ENCODE results near the gene GPC6. TPM values are rescaled to one million over a fixed set of nuclear protein-coding genes. Genes with fewer than 3 reads are reported as not detected.

The GPC6 gene

DNA sequence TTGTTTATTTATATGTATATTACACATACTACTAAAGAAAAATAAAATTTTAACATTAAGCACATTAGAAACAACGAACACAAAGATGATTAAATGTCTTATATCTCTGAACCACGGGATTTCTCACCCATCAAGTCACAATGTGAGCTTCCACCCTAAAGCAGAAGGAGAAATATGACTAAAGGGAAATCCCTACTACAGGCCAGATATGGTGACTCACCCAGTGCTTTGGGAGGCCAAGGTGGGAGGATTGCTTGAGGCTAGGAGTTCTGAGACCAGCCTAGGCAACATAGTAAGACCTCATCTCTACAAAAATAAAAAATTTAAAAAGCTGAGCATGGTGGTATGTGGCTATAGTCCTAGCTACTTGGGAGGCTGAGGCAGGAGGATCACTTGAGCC, 1228.3 kb downstream of the GPC6 start:
- Histone ChIP-seq H2BK5ac (ENCODE audit: low read depth, low read length, poor library complexity, severe bottlenecking) (no peak overlapping the region), H2AK5ac (ENCODE audit: low read length, severe bottlenecking) (no peak overlapping the region), H4K8ac (ENCODE audit: low read length) (no peak overlapping the region), H2BK12ac (ENCODE audit: low read length in 2 of 2) (no peak overlapping the region), H3K9me3 (ENCODE audit: control insufficient read depth, low read length) (no peaks in the 10 kb centered on the region), H2BK15ac (ENCODE audit: low read depth, poor library complexity, severe bottlenecking) (no peak overlapping the region), H3K79me1 (replicated peaks; ENCODE audit: low read length, poor library complexity, severe bottlenecking) (no peaks in the 10 kb centered on the region), H3K23ac (ENCODE audit: low read length in 2 of 2) (no peak overlapping the region), H3K4me3 (ENCODE audit: insufficient read depth in 1 of 2, low read depth in 1 of 2, low read length in 2 of 2) (no peak overlapping the region), H3K4me1 (ENCODE audit: control insufficient read depth, insufficient read depth, low read depth, low read length) (no peaks in the 10 kb centered on the region), H4K91ac (ENCODE audit: low read length) (no peak overlapping the region), H3K27ac (ENCODE audit: low read length, poor library complexity, severe bottlenecking) (no peak overlapping the region), H3K14ac (ENCODE audit: low read length in 2 of 2) (no peak overlapping the region), H3K36me3 (ENCODE audit: control insufficient read depth in 1 of 2, insufficient read depth in 2 of 2, low read depth in 1 of 2, low read length in 2 of 2) (no peaks in the 10 kb centered on the region), H2BK120ac (ENCODE audit: low read depth, low read length) (no peak overlapping the region), H3K4me2 (ENCODE audit: low read length, poor library complexity, severe bottlenecking) (no peak overlapping the region), H3K27me3 (ENCODE audit: control insufficient read depth in 1 of 2, insufficient read depth in 1 of 2, low read length in 2 of 2) (no peaks in the 10 kb centered on the region), H3K9ac (ENCODE audit: low read length) (no peak overlapping the region), H3K4ac (ENCODE audit: low read depth in 1 of 2, low read length in 2 of 2) (no peak overlapping the region), H2AFZ (ENCODE audit: low read depth, low read length) (no peak overlapping the region), H3K18ac (ENCODE audit: low read depth in 1 of 2, low read length in 2 of 2) (no peak overlapping the region)
- no CpG with 5 or more reads among the region's 2 CpGs for WGBS
- DNase-seq, result no peak

DNA sequence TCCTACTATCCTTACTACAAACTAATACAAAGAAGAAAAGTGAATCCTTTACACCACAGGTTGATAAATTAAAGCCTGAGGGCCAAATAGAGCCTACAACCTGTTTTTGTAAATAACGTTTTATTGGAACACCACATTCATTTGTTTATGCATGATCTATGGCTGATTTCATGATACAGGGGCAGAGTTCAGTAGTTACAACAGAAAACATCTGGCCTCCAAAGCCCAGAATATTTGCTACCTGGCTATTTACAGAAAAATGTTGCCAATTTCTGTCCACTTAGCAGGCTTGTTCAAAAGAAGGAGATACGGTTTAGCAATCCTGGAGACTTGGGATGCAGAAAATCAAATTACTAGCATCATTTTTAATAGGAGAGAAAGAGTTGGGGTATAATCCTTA, 1228.8 kb downstream of the GPC6 start:
- H3K23ac ChIP-seq (ENCODE audit: low read length in 2 of 2), result no peak overlapping the region
- H2BK5ac ChIP-seq (ENCODE audit: low read depth, low read length, poor library complexity, severe bottlenecking), result no peak overlapping the region
- H2BK120ac ChIP-seq (ENCODE audit: low read depth, low read length), result no peak overlapping the region
- no peak overlapping the region for H3K4ac ChIP-seq (ENCODE audit: low read depth in 1 of 2, low read length in 2 of 2)
- H3K4me1 ChIP-seq (ENCODE audit: control insufficient read depth, insufficient read depth, low read depth, low read length), result no peaks in the 10 kb centered on the region
- no peak overlapping the region for H3K27ac ChIP-seq (ENCODE audit: low read length, poor library complexity, severe bottlenecking)
- DNase-seq, result no peak
- H3K36me3 ChIP-seq (ENCODE audit: control insufficient read depth in 1 of 2, insufficient read depth in 2 of 2, low read depth in 1 of 2, low read length in 2 of 2), result no peaks in the 10 kb centered on the region
- no peaks in the 10 kb centered on the region for H3K27me3 ChIP-seq (ENCODE audit: control insufficient read depth in 1 of 2, insufficient read depth in 1 of 2, low read length in 2 of 2)
- no peak overlapping the region for H2BK12ac ChIP-seq (ENCODE audit: low read length in 2 of 2)
- H3K4me3 ChIP-seq (ENCODE audit: insufficient read depth in 1 of 2, low read depth in 1 of 2, low read length in 2 of 2), result no peak overlapping the region
- H3K9ac ChIP-seq (ENCODE audit: low read length), result no peak overlapping the region
- H3K9me3 ChIP-seq (ENCODE audit: control insufficient read depth, low read length), result no peaks in the 10 kb centered on the region
- H3K14ac ChIP-seq (ENCODE audit: low read length in 2 of 2), result no peak overlapping the region
- no peak overlapping the region for H2BK15ac ChIP-seq (ENCODE audit: low read depth, poor library complexity, severe bottlenecking)
- H4K8ac ChIP-seq (ENCODE audit: low read length), result no peak overlapping the region
- no peak overlapping the region for H4K91ac ChIP-seq (ENCODE audit: low read length)
- H3K4me2 ChIP-seq (ENCODE audit: low read length, poor library complexity, severe bottlenecking), result no peak overlapping the region
- no peaks in the 10 kb centered on the region for H3K79me1 ChIP-seq (replicated peaks; ENCODE audit: low read length, poor library complexity, severe bottlenecking)
- no peak overlapping the region for H2AK5ac ChIP-seq (ENCODE audit: low read length, severe bottlenecking)
- no peak overlapping the region for H2AFZ ChIP-seq (ENCODE audit: low read depth, low read length)
- 96% methylated on average over 2 of the region's 2 CpGs for WGBS
- no peak overlapping the region for H3K18ac ChIP-seq (ENCODE audit: low read depth in 1 of 2, low read length in 2 of 2)

Small RNAs within 50 kb of the gene (small RNA-seq; reads per million reads assigned to genes)
- not detected for gene RNA5SP35 (ENCODE audit: low read depth)

All from mesenchymal stem cell (in vitro differentiated cells and primary cell).